Activated T-helper 2 cell treated with anti-CD3 and anti-CD28 coated beads, Interferon-gamma antibody, Interleukin-2, Interleukin-4, amounts not matched to agents 10 μg/mL and 5 μg/mL and 100 μg/mL, durations not matched to agents 14 hours and 24 hours and 36 hours (primary cell): ENCODE measurements around the gene TLCD4. TPM values are rescaled to one million over a fixed set of nuclear protein-coding genes. Genes with fewer than 3 reads are reported as not detected.

Experiments
- DNase-seq: peaks from one replicate; pipeline ENCODE4 v3.0.0; 2021; ENCODE audit warnings: low spot score
- H3K27ac Mint-ChIP-seq: one replicate; pipeline ENCODE4 v1.8.0; 2021; ENCODE audit warnings: mixed read lengths
- H3K27me3 Mint-ChIP-seq: one replicate; pipeline ENCODE4 v1.8.0; 2021; ENCODE audit warnings: low read depth, mixed read lengths
- H3K36me3 Mint-ChIP-seq: one replicate; pipeline ENCODE4 v1.8.0; 2021; ENCODE audit warnings: low read depth, mixed read lengths
- H3K4me1 Mint-ChIP-seq: one replicate; pipeline ENCODE4 v1.8.0; 2021; ENCODE audit warnings: low read depth, mixed read lengths
- H3K4me3 Mint-ChIP-seq: one replicate; pipeline ENCODE4 v1.8.0; 2021; ENCODE audit warnings: low read depth, mild to moderate bottlenecking, moderate library complexity, mixed read lengths
- H3K9me3 Mint-ChIP-seq: one replicate; pipeline ENCODE4 v1.8.0; 2021; ENCODE audit warnings: mixed read lengths
- intact Hi-C: fragments of 100-400 bp; cut with micrococcal nuclease; formaldehyde crosslinking; loops from one replicate; pipeline ENCODE4 v1.15.1; 2023
- total RNA-seq: library from RNA; stranded (reverse); gene quantifications from 2 replicates; pipeline ENCODE4 v1.2.3, GENCODE V29; 2022

TLCD4 gene, protein sequence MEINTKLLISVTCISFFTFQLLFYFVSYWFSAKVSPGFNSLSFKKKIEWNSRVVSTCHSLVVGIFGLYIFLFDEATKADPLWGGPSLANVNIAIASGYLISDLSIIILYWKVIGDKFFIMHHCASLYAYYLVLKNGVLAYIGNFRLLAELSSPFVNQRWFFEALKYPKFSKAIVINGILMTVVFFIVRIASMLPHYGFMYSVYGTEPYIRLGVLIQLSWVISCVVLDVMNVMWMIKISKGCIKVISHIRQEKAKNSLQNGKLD
- not detected in 2 replicates for total RNA-seq

DNA sequence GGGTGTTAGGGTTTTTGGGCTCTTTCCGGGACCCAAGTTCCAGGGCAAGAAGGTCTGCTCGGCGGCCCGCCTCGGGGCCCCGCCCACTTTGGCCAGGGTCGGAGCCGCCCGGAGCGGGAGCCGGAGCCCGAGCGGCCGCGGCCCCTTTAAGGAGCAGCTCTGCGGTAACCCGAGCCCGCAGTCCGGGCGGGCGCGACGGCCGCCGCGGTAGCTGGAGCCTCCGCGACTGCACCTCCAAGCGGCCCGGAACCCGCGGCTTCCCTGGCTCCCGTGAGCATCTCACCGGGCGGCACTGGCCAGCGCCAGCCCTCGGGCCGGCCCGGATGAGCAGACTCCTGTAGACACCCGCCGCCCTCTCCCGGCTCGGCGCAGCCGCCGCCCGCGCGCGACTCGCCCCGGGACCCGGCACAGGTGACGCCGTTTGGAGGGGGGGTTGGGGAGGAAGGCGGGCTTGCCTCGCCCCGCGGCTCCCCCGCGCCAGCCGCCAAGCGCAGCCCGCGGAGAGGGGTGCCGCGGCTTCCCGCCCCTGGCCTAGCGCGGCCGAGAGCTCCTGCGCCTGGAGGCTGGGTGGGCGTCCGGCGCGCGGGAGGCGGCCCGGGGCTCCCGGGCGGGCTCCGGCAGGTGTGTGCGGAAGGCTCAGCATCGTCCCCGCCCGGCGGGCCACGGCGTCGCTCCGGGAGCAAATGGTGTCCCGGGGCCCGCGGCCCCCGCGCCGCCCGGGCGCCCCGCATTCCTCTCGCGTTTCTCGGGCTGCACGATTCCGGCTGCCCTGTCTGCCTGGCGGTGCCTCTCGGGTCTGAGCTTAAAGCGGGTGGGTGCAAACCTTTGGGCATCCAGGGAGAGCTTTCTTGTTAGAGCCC, at the start of gene TLCD4:
Gene TLCD4, plus strand, starts transcription at position 149 of the 860 bp plus-strand sequence. CDS start 26,547 bp downstream, outside the sequence.
- Mint-ChIP-seq H3K27me3 (peaks cover 57% of the 10 kb centered on the region), H3K27ac (no peak within 1 kb of the TSS), H3K36me3 (no peaks in the 10 kb centered on the region), H3K4me3 (peak within 1 kb of the TSS; percentile 78), H3K9me3 (no peaks in the 10 kb centered on the region), H3K4me1 (peaks cover 7% of the 10 kb centered on the region)
- DNase-seq: peak; percentile 9
- intact Hi-C loops: no loop called here

DNA sequence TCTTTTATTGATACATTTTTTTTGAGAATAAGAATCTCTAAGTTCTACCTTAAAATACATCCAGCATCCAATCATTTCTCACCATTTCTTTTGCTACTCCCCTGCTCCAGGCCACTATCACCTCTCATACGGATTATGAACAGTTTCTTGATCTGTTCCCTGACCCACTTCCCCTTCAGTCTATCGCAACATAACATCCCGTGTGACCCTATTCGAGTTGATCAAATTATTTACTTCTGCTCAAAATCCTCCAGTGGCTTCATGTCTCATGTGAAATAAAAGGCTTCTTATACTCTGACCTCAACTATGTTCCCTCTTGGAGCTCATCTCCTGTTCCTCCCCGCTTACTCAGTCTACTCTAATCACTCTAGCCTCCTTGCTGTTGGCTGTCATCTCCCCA, 49.6 kb upstream of the TLCD4 start:
- intact Hi-C loops: no loop called here
- H3K4me1 Mint-ChIP-seq: peaks cover 8% of the 10 kb centered on the region
- DNase-seq: no peak
- H3K36me3 Mint-ChIP-seq: no peaks in the 10 kb centered on the region
- no peak overlapping the region for H3K4me3 Mint-ChIP-seq
- no peak overlapping the region for H3K27ac Mint-ChIP-seq
- H3K9me3 Mint-ChIP-seq: no peaks in the 10 kb centered on the region
- H3K27me3 Mint-ChIP-seq: no peaks in the 10 kb centered on the region

DNA sequence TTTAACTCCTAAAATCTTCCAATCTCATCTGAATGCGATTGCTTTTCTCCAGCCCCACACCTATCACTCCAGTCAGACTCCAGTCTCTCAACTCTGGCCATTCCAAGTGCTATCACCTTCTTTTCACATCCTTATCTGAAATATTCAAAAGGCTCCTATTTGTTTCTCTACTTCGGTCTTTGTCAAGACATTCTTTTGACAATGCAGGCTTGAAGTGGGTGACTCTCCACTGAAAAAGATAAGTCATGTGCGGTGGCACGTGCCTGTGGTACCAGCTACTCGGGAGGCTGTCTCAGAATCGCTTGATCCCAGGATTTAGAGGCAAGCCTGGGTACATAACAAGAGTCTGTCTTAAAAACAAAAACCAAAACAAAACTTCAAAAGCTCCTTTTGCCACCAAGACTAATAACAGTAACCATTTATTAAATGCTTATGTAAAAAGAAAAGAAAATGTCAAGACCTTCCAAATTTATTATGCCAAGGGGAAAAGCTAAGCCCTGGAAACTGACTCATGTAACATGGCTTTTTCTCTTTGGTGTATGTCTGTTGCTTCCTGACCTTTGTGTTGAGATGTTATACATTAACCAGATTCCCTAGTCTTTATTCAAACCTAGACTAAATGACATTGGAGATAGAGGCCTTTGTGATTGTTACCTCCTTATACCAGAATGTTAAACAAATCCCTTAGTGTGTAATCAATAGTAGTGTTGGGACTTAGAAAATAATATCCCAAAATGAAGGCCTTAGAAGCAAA, 48.0 kb upstream of the TLCD4 start:
- intact Hi-C loops: no loop called here
- no peaks in the 10 kb centered on the region for H3K36me3 Mint-ChIP-seq
- H3K27me3 Mint-ChIP-seq: no peaks in the 10 kb centered on the region
- H3K9me3 Mint-ChIP-seq: no peaks in the 10 kb centered on the region
- H3K4me1 Mint-ChIP-seq: peaks cover 11% of the 10 kb centered on the region
- H3K27ac Mint-ChIP-seq: no peak overlapping the region
- no peak for DNase-seq
- H3K4me3 Mint-ChIP-seq: no peak overlapping the region

DNA sequence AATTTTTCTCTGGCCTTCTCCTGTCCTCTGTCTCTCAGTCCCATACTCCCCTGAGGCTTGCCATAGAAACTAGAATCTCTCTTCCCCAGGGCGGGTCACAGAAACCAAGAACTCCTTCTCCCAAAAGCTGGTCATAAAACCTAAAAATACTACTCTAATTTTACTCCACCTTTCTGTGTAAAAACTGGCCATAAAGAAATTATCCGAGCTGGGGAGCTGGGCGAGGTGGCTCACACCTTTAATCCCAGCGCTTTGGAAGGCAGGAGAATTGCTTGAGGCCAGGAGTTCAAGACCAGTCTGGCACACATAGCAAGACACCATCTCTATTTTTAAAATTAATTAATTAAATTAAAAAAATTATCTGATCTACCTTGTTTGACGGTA, 47.5 kb upstream of the TLCD4 start:
- H3K4me1 Mint-ChIP-seq: peaks cover 11% of the 10 kb centered on the region
- H3K9me3 Mint-ChIP-seq: no peaks in the 10 kb centered on the region
- intact Hi-C loops: loop anchor here (5.0 kb wide), 2 partner anchors 467 to 652 kb away; partner anchors contain the start of gene ABCD3
- no peak overlapping the region for H3K4me3 Mint-ChIP-seq
- no peaks in the 10 kb centered on the region for H3K27me3 Mint-ChIP-seq
- no peak for DNase-seq
- no peaks in the 10 kb centered on the region for H3K36me3 Mint-ChIP-seq
- H3K27ac Mint-ChIP-seq: no peak overlapping the region

DNA sequence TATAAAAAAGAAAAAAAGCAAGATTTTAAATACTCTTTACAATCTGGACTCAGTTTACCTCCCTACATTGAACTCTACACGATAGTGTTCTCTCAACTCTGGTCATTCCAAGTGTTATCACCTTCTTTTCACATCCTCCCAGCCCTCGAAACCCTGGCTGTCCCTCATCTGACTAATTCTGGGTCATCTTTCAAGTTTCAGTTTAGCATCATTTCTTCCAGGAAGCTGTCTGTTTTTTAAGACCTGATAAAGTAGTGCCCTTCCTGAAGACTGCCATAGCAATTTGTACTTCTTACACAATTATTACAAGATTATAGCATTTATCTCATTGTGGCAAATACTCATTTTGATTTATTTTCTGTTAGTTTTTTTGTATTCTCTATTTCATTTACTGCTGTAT, 45.6 kb upstream of the TLCD4 start:
- Mint-ChIP-seq H3K4me1 (peaks cover 11% of the 10 kb centered on the region), H3K9me3 (no peaks in the 10 kb centered on the region), H3K36me3 (no peaks in the 10 kb centered on the region), H3K27me3 (no peaks in the 10 kb centered on the region), H3K27ac (peak overlapping the region; percentile 95), H3K4me3 (peak overlapping the region; percentile 98)
- DNase-seq: no peak
- intact Hi-C loops: loop anchor here (5.0 kb wide), 2 partner anchors 469 to 654 kb away; partner anchors contain the start of gene ABCD3

DNA sequence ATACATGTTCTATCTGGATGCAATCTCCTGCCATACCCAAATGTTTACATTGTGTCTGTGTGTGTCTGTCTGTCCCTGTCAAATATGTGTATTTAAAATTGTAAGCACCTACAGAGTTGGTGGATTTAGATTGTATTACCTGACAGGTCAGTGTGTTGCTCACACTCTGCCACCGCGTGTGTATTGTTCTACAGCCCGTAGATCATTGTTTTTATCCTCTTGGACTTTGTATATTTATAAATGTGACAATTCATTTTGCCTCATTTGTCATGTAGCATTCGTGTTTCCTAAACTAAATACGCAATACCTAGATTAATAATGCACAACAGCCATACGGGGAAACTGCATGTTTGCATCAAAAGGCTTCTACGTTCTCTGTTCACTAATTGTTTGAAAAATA, 45.0 kb upstream of the TLCD4 start:
- DNase-seq: no peak
- no peaks in the 10 kb centered on the region for H3K27me3 Mint-ChIP-seq

DNA sequence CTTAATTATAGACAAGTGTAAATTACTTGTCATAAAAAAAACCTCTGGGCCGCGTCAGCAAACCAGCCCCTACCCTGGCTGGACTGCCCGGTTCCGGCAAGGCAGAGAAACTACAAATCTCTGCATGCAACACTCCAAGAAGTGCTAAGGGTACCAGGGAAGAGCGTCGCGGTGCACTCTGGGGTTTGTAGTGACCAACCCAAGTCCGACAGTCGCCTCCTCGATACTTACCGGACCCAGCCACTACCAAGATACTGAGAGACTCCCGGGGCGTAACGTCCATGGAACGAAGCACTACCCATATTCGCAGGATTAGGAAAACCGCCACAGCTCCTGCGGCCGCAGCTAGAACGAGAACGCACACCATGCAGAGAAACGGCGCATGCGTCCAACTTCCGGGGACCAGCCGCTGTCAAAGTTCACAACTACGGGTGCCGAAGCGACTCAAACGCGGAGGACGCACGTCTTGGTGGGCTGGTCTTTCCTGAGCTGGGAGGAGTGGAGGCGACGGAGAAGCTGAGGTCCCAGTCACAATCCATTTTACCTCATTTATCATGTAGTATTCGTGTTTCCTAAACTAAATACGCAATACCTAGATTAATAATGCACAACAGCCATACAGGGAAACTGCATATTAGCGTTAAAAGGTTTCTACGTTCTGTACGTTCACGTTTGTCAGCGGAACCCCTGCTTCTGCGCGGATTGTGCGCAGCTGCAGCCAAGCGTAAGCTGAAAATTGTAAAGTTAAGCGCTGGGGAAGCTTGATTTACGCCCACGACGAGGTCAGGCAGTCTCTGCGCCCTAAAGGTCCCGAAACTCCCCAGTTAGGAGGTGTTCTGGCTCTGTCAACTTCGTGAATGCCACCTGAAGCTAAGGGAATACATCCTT, 44.4 kb upstream of the TLCD4 start, which contains the start of gene ALG14:
Gene ALG14, minus strand, starts transcription at position 420 of the 888 bp plus-strand sequence. Its CDS starts 53 bp downstream, at position 367.
- Mint-ChIP-seq H3K36me3 (no peaks in the 10 kb centered on the region), H3K27me3 (no peaks in the 10 kb centered on the region), H3K27ac (peak within 1 kb of the TSS; percentile 95), H3K4me3 (peak within 1 kb of the TSS; percentile 98), H3K4me1 (peaks cover 11% of the 10 kb centered on the region), H3K9me3 (no peaks in the 10 kb centered on the region)
- DNase-seq: peak; percentile 88
- intact Hi-C loops: loop anchor here (1.0 to 5.0 kb wide), 6 partner anchors 12 to 1650 kb away; partner anchors contain the start of genes ABCD3 and RWDD3

More for the DNA sequence above, 45.0 kb upstream of the TLCD4 start:
- peak overlapping the region; percentile 95 for H3K27ac Mint-ChIP-seq
- H3K9me3 Mint-ChIP-seq: no peaks in the 10 kb centered on the region
- intact Hi-C loops: loop anchor here (1.0 to 5.0 kb wide), 5 partner anchors 29 to 1651 kb away; partner anchors contain the start of genes ABCD3 and RWDD3
- H3K4me1 Mint-ChIP-seq: peaks cover 11% of the 10 kb centered on the region
- H3K4me3 Mint-ChIP-seq: peak overlapping the region; percentile 98
- H3K36me3 Mint-ChIP-seq: no peaks in the 10 kb centered on the region

DNA sequence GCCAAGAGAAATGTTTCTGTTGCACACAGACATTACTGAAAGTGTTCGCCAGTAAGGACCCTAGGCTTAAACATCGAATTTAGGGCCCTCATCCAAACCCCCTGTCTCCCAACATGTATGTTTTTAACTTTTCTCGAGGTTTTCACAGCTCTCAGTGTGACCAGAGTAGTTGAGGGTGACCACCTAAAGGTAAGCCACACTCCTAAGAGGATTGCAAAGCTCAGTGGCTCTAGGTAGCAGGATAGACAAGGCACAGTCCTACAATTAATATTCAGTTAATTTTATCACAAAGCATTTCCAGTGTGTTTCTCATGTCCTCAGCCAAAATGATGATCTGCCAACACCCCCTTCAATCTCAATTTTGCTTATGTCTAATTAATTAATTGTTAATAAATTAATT, 43.7 kb upstream of the TLCD4 start:
- DNase-seq: no peak
- H3K4me1 Mint-ChIP-seq: peaks cover 11% of the 10 kb centered on the region

DNA sequence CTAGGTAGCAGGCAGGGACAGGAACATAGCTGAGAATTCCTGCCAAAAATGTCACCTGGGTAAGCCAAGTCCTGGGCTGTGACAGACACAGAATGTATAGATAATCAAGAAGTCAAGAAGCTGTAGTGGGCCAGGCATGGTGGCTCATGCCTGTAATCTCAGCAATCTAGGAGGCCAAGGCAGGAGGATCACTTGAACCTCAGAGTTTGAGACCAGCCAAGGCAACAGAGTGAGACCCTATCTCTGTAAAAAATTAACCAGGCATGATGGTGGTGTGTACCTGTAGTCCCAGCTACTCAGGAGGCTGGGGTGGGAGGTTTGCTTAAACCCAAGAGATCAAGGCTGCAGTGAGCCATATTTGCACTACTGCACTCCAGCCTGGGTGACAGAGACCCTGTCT, 41.1 kb upstream of the TLCD4 start:
- no peak overlapping the region for H3K4me3 Mint-ChIP-seq
- H3K27me3 Mint-ChIP-seq: no peaks in the 10 kb centered on the region
- no peak overlapping the region for H3K27ac Mint-ChIP-seq
- no peak for DNase-seq
- intact Hi-C loops: no loop called here
- no peaks in the 10 kb centered on the region for H3K9me3 Mint-ChIP-seq
- no peaks in the 10 kb centered on the region for H3K36me3 Mint-ChIP-seq
- peaks cover 11% of the 10 kb centered on the region for H3K4me1 Mint-ChIP-seq

More for the DNA sequence above, 43.7 kb upstream of the TLCD4 start:
- Mint-ChIP-seq H3K27ac (peak overlapping the region; percentile 95), H3K36me3 (no peaks in the 10 kb centered on the region), H3K9me3 (no peaks in the 10 kb centered on the region), H3K4me3 (peak overlapping the region; percentile 98), H3K27me3 (no peaks in the 10 kb centered on the region)
- intact Hi-C loops: loop anchor here (1.0 to 5.0 kb wide), 5 partner anchors 11 to 1649 kb away; partner anchors contain the start of gene ABCD3

DNA sequence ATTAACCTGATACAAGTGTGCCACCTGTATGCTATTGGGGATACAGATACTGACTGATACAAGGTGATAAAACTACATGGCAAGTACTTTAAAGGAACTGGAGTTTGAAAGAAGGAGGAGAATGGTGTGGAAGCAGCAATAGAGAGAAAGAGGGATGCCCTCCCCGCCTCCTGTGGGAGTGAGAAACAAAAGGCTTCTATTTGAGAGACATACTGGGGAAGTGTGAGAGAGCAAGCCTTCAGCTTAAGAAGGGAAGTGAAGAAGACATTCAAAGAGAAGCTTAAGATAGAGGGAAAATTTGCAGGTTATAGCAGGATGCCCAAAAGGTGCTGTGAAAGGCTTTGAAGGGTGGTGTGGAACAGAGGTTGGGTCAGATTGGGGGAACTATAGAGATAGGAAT, 36.7 kb upstream of the TLCD4 start:
- Mint-ChIP-seq H3K4me3 (no peak overlapping the region), H3K4me1 (peaks cover 1% of the 10 kb centered on the region), H3K27ac (no peak overlapping the region), H3K27me3 (peaks cover 5% of the 10 kb centered on the region), H3K9me3 (no peaks in the 10 kb centered on the region), H3K36me3 (no peaks in the 10 kb centered on the region)
- no peak for DNase-seq
- intact Hi-C loops: no loop called here

DNA sequence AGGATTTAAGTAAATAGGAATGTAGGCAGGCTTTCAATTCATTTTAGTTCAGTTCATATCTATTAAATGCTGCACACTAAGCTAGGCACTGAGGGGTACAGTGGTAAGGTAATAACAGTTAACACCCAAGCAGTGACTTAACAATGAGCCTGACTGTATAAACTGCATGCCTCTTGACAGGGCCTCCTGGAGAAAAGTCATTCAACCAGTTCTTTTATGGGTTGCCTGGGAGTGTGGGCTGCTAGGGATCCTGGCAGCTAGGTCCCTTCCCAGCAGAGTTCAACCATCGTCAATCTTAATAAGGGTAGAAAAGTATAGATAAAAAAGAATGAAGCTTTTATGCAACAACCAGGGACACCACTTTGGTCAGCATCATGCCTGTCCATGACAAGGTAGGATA, 36.3 kb upstream of the TLCD4 start:
- DNase-seq: no peak
- Mint-ChIP-seq H3K9me3 (no peaks in the 10 kb centered on the region), H3K4me1 (peaks cover 1% of the 10 kb centered on the region), H3K4me3 (no peak overlapping the region), H3K27ac (no peak overlapping the region), H3K27me3 (peaks cover 6% of the 10 kb centered on the region), H3K36me3 (no peaks in the 10 kb centered on the region)
- intact Hi-C loops: no loop called here
